Nephron (organoid): Measurements from ENCODE around the gene DHDH.
"Not testable (repeated sequence)": the region's sequence is repeated elsewhere in the genome, so short reads cannot be mapped to it uniquely, and the experiment has no call there.

Source experiments
- H3K27ac Mint-ChIP-seq, 3 experiments: 2 replicates each; pipeline ENCODE4 v1.8.0; 2020; ENCODE audit warnings: mixed read lengths in 3 of 3, mild to moderate bottlenecking in 2 of 3, moderate library complexity in 1 of 3
- H3K27me3 Mint-ChIP-seq: 2 replicates; pipeline ENCODE4 v1.8.0; 2021; ENCODE audit warnings: low read depth, mild to moderate bottlenecking, moderate library complexity, mixed read lengths
- H3K36me3 Mint-ChIP-seq: 2 replicates; pipeline ENCODE4 v1.8.0; 2020; ENCODE audit warnings: low read depth, mixed read lengths
- H3K4me1 Mint-ChIP-seq: 2 replicates; pipeline ENCODE4 v1.8.0; 2020; ENCODE audit warnings: mixed read lengths
- H3K4me3 Mint-ChIP-seq, 3 experiments: 2 replicates each; pipeline ENCODE4 v1.8.0; 2020; ENCODE audit warnings: mild to moderate bottlenecking in 3 of 3, mixed read lengths in 3 of 3, moderate library complexity in 2 of 3
- H3K9me3 Mint-ChIP-seq: 2 replicates; pipeline ENCODE4 v1.8.0; 2020; ENCODE audit warnings: mixed read lengths
- CTCF ChIP-seq, 3 experiments: fragments of 200-600 bp; sonication (generic); IDR thresholded peaks; one replicate each; pipeline ENCODE4 v1.5.0; 2021; ENCODE audit warnings: antibody characterized with exemption in 3 of 3; ENCODE audit not compliant: unreplicated experiment in 3 of 3

Gene DHDH

GRCh38 chr19:48914181-48914580, 19.3 kb upstream of the DHDH start:
- H3K4me1 Mint-ChIP-seq = no peaks in the 10 kb centered on the region
- no peak for TF ChIP-seq CTCF (IDR thresholded peaks at IDR 0.05; ENCODE audit: unreplicated experiment in 3 of 3)
- no peaks in the 10 kb centered on the region for H3K9me3 Mint-ChIP-seq
- H3K36me3 Mint-ChIP-seq = peaks cover 65% of the 10 kb centered on the region
- H3K27ac Mint-ChIP-seq = no peak overlapping the region
- H3K27me3 Mint-ChIP-seq = no peaks in the 10 kb centered on the region
- no peak overlapping the region for H3K4me3 Mint-ChIP-seq

- no peaks in the 10 kb centered on the region for H3K27me3 Mint-ChIP-seq
- H3K36me3 Mint-ChIP-seq = peaks cover 55% of the 10 kb centered on the region
- no peak for TF ChIP-seq CTCF (IDR thresholded peaks at IDR 0.05; ENCODE audit: unreplicated experiment in 3 of 3)
- no peaks in the 10 kb centered on the region for H3K4me1 Mint-ChIP-seq
- no peak overlapping the region for H3K27ac Mint-ChIP-seq
- H3K4me3 Mint-ChIP-seq = no peak overlapping the region
- no peaks in the 10 kb centered on the region for H3K9me3 Mint-ChIP-seq
These were observed 17.7 kb upstream of the DHDH start for GRCh38 chr19:48915757-48916156.

- Mint-ChIP-seq H3K4me1 (no peaks in the 10 kb centered on the region), H3K9me3 (no peaks in the 10 kb centered on the region), H3K27ac (no peak overlapping the region), H3K36me3 (peaks cover 39% of the 10 kb centered on the region), H3K27me3 (no peaks in the 10 kb centered on the region), H3K4me3 (no peak overlapping the region)
- TF ChIP-seq CTCF (IDR thresholded peaks at IDR 0.05; ENCODE audit: unreplicated experiment in 3 of 3) = no peak
These were observed 15.4 kb upstream of the DHDH start for GRCh38 chr19:48918071-48918470.

- no peaks in the 10 kb centered on the region for H3K27me3 Mint-ChIP-seq
- no peak for TF ChIP-seq CTCF (IDR thresholded peaks at IDR 0.05; ENCODE audit: unreplicated experiment in 3 of 3)
- H3K4me3 Mint-ChIP-seq = no peak overlapping the region
- H3K4me1 Mint-ChIP-seq = no peaks in the 10 kb centered on the region
- H3K27ac Mint-ChIP-seq = no peak overlapping the region
- H3K9me3 Mint-ChIP-seq = no peaks in the 10 kb centered on the region
- peaks cover 36% of the 10 kb centered on the region for H3K36me3 Mint-ChIP-seq
These were observed 14.7 kb upstream of the DHDH start for GRCh38 chr19:48918801-48919247.

- H3K4me3 Mint-ChIP-seq, H3K4me1 Mint-ChIP-seq, H3K27ac Mint-ChIP-seq, H3K9me3 Mint-ChIP-seq, H3K27me3 Mint-ChIP-seq: not testable (repeated sequence)
- peaks cover 32% of the 10 kb centered on the region for H3K36me3 Mint-ChIP-seq
These were observed 14.2 kb upstream of the DHDH start for GRCh38 chr19:48919271-48919670.

- no peaks in the 10 kb centered on the region for H3K9me3 Mint-ChIP-seq
- no peak for TF ChIP-seq CTCF (IDR thresholded peaks at IDR 0.05; ENCODE audit: unreplicated experiment in 3 of 3)
- H3K27ac Mint-ChIP-seq = no peak overlapping the region
- no peaks in the 10 kb centered on the region for H3K4me1 Mint-ChIP-seq
- no peaks in the 10 kb centered on the region for H3K27me3 Mint-ChIP-seq
- peaks cover 28% of the 10 kb centered on the region for H3K36me3 Mint-ChIP-seq
- H3K4me3 Mint-ChIP-seq = no peak overlapping the region
These were observed 12.6 kb upstream of the DHDH start for GRCh38 chr19:48920949-48921348.
